ENCODE measurements around the gene MGAT1.

MGAT1 gene

GRCh38 chr5:180848878-180849277 is 46.3 kb upstream of the MGAT1 start:
- TF ChIP-seq ZNF565 (CRISPR knock-in tag; conservative IDR thresholded peaks at IDR 0.05; ENCODE audit: low read depth) (no peak), ZNF8 (CRISPR knock-in tag; IDR thresholded peaks at IDR 0.05) (no peak), BACH2 (CRISPR knock-in tag; IDR thresholded peaks at IDR 0.05; ENCODE audit: borderline replicate concordance) (no peak), ZFP3 (CRISPR knock-in tag; IDR thresholded peaks at IDR 0.05) (no peak), PATZ1 (CRISPR knock-in tag; IDR thresholded peaks at IDR 0.05; ENCODE audit: borderline replicate concordance) (no peak), ISL1 (CRISPR knock-in tag; IDR thresholded peaks at IDR 0.05) (no peak), TOX (CRISPR knock-in tag; IDR thresholded peaks at IDR 0.05; ENCODE audit: borderline replicate concordance) (no peak), ZFP30 (CRISPR knock-in tag; IDR thresholded peaks at IDR 0.05) (no peak), CSRNP3 (CRISPR knock-in tag; IDR thresholded peaks at IDR 0.05) (no peak)

GRCh38 chr5:180848265-180848664 is 45.7 kb upstream of the MGAT1 start:
- no peak for ATAC-seq
- no peak for TF ChIP-seq ZNF565 (CRISPR knock-in tag; conservative IDR thresholded peaks at IDR 0.05; ENCODE audit: low read depth)
- TF ChIP-seq GLIS3 (CRISPR knock-in tag; IDR thresholded peaks at IDR 0.05), result no peak
- TF ChIP-seq BACH2 (CRISPR knock-in tag; IDR thresholded peaks at IDR 0.05; ENCODE audit: borderline replicate concordance), result no peak
- no peak for TF ChIP-seq TCF4 (CRISPR knock-in tag; IDR thresholded peaks at IDR 0.05; ENCODE audit: borderline replicate concordance)
- no peak for TF ChIP-seq PATZ1 (CRISPR knock-in tag; IDR thresholded peaks at IDR 0.05; ENCODE audit: borderline replicate concordance)
- no peak for TF ChIP-seq CSDC2 (CRISPR knock-in tag; IDR thresholded peaks at IDR 0.05)
- TF ChIP-seq ZNF8 (CRISPR knock-in tag; IDR thresholded peaks at IDR 0.05), result no peak
- TF ChIP-seq ZC3H10 (CRISPR knock-in tag; IDR thresholded peaks at IDR 0.05), result no peak
- TF ChIP-seq SNAI2 (CRISPR knock-in tag; IDR thresholded peaks at IDR 0.05), result no peak
- TF ChIP-seq ZFP30 (CRISPR knock-in tag; IDR thresholded peaks at IDR 0.05), result no peak
- no peak for TF ChIP-seq RARB (CRISPR knock-in tag; IDR thresholded peaks at IDR 0.05)
- TF ChIP-seq TOX (CRISPR knock-in tag; IDR thresholded peaks at IDR 0.05; ENCODE audit: borderline replicate concordance), result no peak
- TF ChIP-seq CREB5 (CRISPR knock-in tag; IDR thresholded peaks at IDR 0.05; ENCODE audit: low read depth), result no peak

More at GRCh38 chr5:180848878-180849277, 46.3 kb upstream of the MGAT1 start:
- ATAC-seq, result no peak

- no peak for ATAC-seq
- TF ChIP-seq OSR1 (CRISPR knock-in tag; IDR thresholded peaks at IDR 0.05) (no peak), SNAI2 (CRISPR knock-in tag; IDR thresholded peaks at IDR 0.05) (no peak)
Observed at GRCh38 chr5:180847026-180847425, 44.4 kb upstream of the MGAT1 start.

GRCh38 chr5:180844858-180845257 is 42.3 kb upstream of the MGAT1 start:
- TF ChIP-seq PPARA (CRISPR knock-in tag; IDR thresholded peaks at IDR 0.05; ENCODE audit: borderline replicate concordance), result no peak
- ATAC-seq, result no peak

- TF ChIP-seq ZFP3 (CRISPR knock-in tag; IDR thresholded peaks at IDR 0.05) (no peak), ESRRG (CRISPR knock-in tag; IDR thresholded peaks at IDR 0.05) (no peak), ZNF8 (CRISPR knock-in tag; IDR thresholded peaks at IDR 0.05) (no peak), POU6F1 (CRISPR knock-in tag; IDR thresholded peaks at IDR 0.05; ENCODE audit: borderline replicate concordance, low read depth) (no peak), TSHZ2 (CRISPR knock-in tag; IDR thresholded peaks at IDR 0.05) (no peak), ZC3H10 (CRISPR knock-in tag; IDR thresholded peaks at IDR 0.05) (no peak), CSDC2 (CRISPR knock-in tag; IDR thresholded peaks at IDR 0.05) (no peak), ZNF70 (CRISPR knock-in tag; IDR thresholded peaks at IDR 0.05) (no peak), TCF4 (CRISPR knock-in tag; IDR thresholded peaks at IDR 0.05; ENCODE audit: borderline replicate concordance) (no peak), BACH2 (CRISPR knock-in tag; IDR thresholded peaks at IDR 0.05; ENCODE audit: borderline replicate concordance) (no peak)
- no peak for ATAC-seq
Observed at GRCh38 chr5:180844432-180844831, 41.8 kb upstream of the MGAT1 start.
